Measurements from ENCODE around the gene PYGO1. TPM values are rescaled to one million over a fixed set of nuclear protein-coding genes. Genes with fewer than 3 reads are reported as not detected.
"Not testable (repeated sequence)": the region's sequence is repeated elsewhere in the genome, so short reads cannot be mapped to it uniquely, and the experiment has no call there.

Gene PYGO1
- total RNA-seq, 1 experiment from 2014 or later = 8.9 TPM

- no peaks in the 10 kb centered on the region for H3K36me3 Mint-ChIP-seq (ENCODE audit: insufficient read depth, unreplicated experiment)
- intact Hi-C loops (cut with micrococcal nuclease; ENCODE audit: unreplicated experiment) = no loop called here
- no peak for DNase-seq
- H3K9me3 Mint-ChIP-seq (ENCODE audit: unreplicated experiment) = no peaks in the 10 kb centered on the region
- Histone ChIP-seq H3K9me3 (no peaks in the 10 kb centered on the region), H3K4me3 (ENCODE audit: low read depth, low read length) (no peak overlapping the region), H3K4me1 (no peaks in the 10 kb centered on the region), H3K27me3 (replicated peaks; ENCODE audit: control insufficient read depth, insufficient read depth, low read length) (no peaks in the 10 kb centered on the region), H3K36me3 (ENCODE audit: control insufficient read depth, insufficient read depth, low read length) (no peaks in the 10 kb centered on the region)
- no TSS peak for BruUV-seq (replicated peaks)
- H3K27ac Mint-ChIP-seq (ENCODE audit: unreplicated experiment) = no peak overlapping the region
- no peaks in the 10 kb centered on the region for H3K4me1 Mint-ChIP-seq (ENCODE audit: low read depth, unreplicated experiment)
- no peak overlapping the region for H3K4me3 Mint-ChIP-seq (ENCODE audit: unreplicated experiment)
- TF ChIP-seq, protein P1, sequence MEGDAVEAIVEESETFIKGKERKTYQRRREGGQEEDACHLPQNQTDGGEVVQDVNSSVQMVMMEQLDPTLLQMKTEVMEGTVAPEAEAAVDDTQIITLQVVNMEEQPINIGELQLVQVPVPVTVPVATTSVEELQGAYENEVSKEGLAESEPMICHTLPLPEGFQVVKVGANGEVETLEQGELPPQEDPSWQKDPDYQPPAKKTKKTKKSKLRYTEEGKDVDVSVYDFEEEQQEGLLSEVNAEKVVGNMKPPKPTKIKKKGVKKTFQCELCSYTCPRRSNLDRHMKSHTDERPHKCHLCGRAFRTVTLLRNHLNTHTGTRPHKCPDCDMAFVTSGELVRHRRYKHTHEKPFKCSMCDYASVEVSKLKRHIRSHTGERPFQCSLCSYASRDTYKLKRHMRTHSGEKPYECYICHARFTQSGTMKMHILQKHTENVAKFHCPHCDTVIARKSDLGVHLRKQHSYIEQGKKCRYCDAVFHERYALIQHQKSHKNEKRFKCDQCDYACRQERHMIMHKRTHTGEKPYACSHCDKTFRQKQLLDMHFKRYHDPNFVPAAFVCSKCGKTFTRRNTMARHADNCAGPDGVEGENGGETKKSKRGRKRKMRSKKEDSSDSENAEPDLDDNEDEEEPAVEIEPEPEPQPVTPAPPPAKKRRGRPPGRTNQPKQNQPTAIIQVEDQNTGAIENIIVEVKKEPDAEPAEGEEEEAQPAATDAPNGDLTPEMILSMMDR (IDR thresholded peaks at IDR 0.05; ENCODE audit: insufficient read depth in 1 of 2, low read depth in 1 of 2, low read length in 1 of 2, severe bottlenecking in 1 of 2, unreplicated experiment in 1 of 2) = no peak
- ChIA-PET CTCF (interaction anchor here (1.4 kb wide), 1 partner anchor 11 kb away, joined by 7 read pairs; no protein-coding TSS in a partner anchor), POLR2A (no interaction called here)
- H3K27me3 Mint-ChIP-seq (ENCODE audit: insufficient read depth, unreplicated experiment) = no peaks in the 10 kb centered on the region
Observed at GRCh38 chr15:55515491-55515890, 72.7 kb downstream of the PYGO1 start.

- POLR2A ChIA-PET = no interaction called here
- no peaks in the 10 kb centered on the region for H3K27me3 Mint-ChIP-seq (ENCODE audit: insufficient read depth, unreplicated experiment)
- no peaks in the 10 kb centered on the region for H3K9me3 ChIP-seq
Observed at GRCh38 chr15:55514414-55514850, 73.7 kb downstream of the PYGO1 start.

GRCh38 chr15:55513621-55514413, 74.3 kb downstream of the PYGO1 start:
- H3K27me3 Mint-ChIP-seq (ENCODE audit: insufficient read depth, unreplicated experiment); H3K4me3 ChIP-seq (ENCODE audit: low read depth, low read length); H3K36me3 Mint-ChIP-seq (ENCODE audit: insufficient read depth, unreplicated experiment); H3K4me3 Mint-ChIP-seq (ENCODE audit: unreplicated experiment); H3K36me3 ChIP-seq (ENCODE audit: control insufficient read depth, insufficient read depth, low read length); DNase-seq; POLR2A ChIA-PET; H3K27ac Mint-ChIP-seq (ENCODE audit: unreplicated experiment); H3K9me3 Mint-ChIP-seq (ENCODE audit: unreplicated experiment); intact Hi-C loops (cut with micrococcal nuclease; ENCODE audit: unreplicated experiment); BruUV-seq (replicated peaks); H3K27me3 ChIP-seq (replicated peaks; ENCODE audit: control insufficient read depth, insufficient read depth, low read length); H3K4me1 Mint-ChIP-seq (ENCODE audit: low read depth, unreplicated experiment); H3K9me3 ChIP-seq; H3K4me1 ChIP-seq: not testable (repeated sequence)
- CTCF ChIA-PET = interaction anchor here (0.6 to 1.4 kb wide), 3 partner anchors 13 to 20 kb away, joined by 5 to 7 read pairs (median 5); no protein-coding TSS in a partner anchor

More at GRCh38 chr15:55514414-55514850, 73.7 kb downstream of the PYGO1 start:
- Histone ChIP-seq H3K27me3 (replicated peaks; ENCODE audit: control insufficient read depth, insufficient read depth, low read length) (no peaks in the 10 kb centered on the region), H3K4me3 (ENCODE audit: low read depth, low read length) (no peak overlapping the region), H3K36me3 (ENCODE audit: control insufficient read depth, insufficient read depth, low read length) (no peaks in the 10 kb centered on the region), H3K4me1 (no peaks in the 10 kb centered on the region)
- intact Hi-C loops (cut with micrococcal nuclease; ENCODE audit: unreplicated experiment) = no loop called here
- no TSS peak for BruUV-seq (replicated peaks)
- H3K9me3 Mint-ChIP-seq (ENCODE audit: unreplicated experiment) = no peaks in the 10 kb centered on the region
- TF ChIP-seq, protein P1 (IDR thresholded peaks at IDR 0.05; ENCODE audit: insufficient read depth in 1 of 2, low read depth in 1 of 2, low read length in 1 of 2, severe bottlenecking in 1 of 2, unreplicated experiment in 1 of 2) = no peak
- no peaks in the 10 kb centered on the region for H3K4me1 Mint-ChIP-seq (ENCODE audit: low read depth, unreplicated experiment)
- CTCF ChIA-PET = interaction anchor here (0.6 to 1.4 kb wide), 2 partner anchors 12 to 19 kb away, joined by 5 to 7 read pairs; no protein-coding TSS in a partner anchor
- no peaks in the 10 kb centered on the region for H3K36me3 Mint-ChIP-seq (ENCODE audit: insufficient read depth, unreplicated experiment)
- H3K27ac Mint-ChIP-seq (ENCODE audit: unreplicated experiment) = no peak overlapping the region
- DNase-seq = no peak
- no peak overlapping the region for H3K4me3 Mint-ChIP-seq (ENCODE audit: unreplicated experiment)
